Lower leg skin (tissue), 3 donors: ENCODE measurements around the gene BRD8.

Experiments used
- CTCF ChIP-seq, 3 donors: fragments of 450-650 bp; IDR thresholded peaks; one replicate each; pipeline ENCODE4 v1.5.1; 2016; ENCODE audit warnings: antibody characterized with exemption in 3 of 3, mild to moderate bottlenecking in 3 of 3, moderate library complexity in 2 of 3
- POLR2A ChIP-seq, 2 donors: fragments of 450-650 bp; IDR thresholded peaks; one replicate each; pipeline ENCODE4 v1.6.1; 2016 to 2017; ENCODE audit warnings: antibody characterized with exemption in 2 of 2, mild to moderate bottlenecking in 1 of 2, moderate library complexity in 1 of 2

GRCh38 chr5:138212828-138213160, 34.4 kb upstream of the BRD8 start:
- TF ChIP-seq POLR2A (IDR thresholded peaks at IDR 0.05) (no peak), CTCF (IDR thresholded peaks at IDR 0.05) (no peak)
